Epithelial cell of proximal tubule (primary cell): ENCODE measurements around the gene UBR4. TPM values are rescaled to one million over a fixed set of nuclear protein-coding genes. Genes with fewer than 3 reads are reported as not detected.

Experiments
- DNase-seq: peaks from one replicate; pipeline ENCODE4 v3.0.0-alpha.2; 2011; ENCODE audit warnings: low read depth
- H3K4me3 ChIP-seq: 2 replicates; pipeline ENCODE4 v1.5.1; 2011; ENCODE audit warnings: low read depth, mild to moderate bottlenecking, low read length
- CTCF ChIP-seq: conservative IDR thresholded peaks from 2 replicates; pipeline ENCODE4 v1.5.1; 2012; ENCODE audit warnings: low read depth, mild to moderate bottlenecking, low read length
- total RNA-seq: library from RNA; depleted of rRNA; stranded (reverse); fragments of >200 nt; gene quantifications from 2 replicates; pipeline ENCODE4 v1.2.3, GENCODE V29; 2015

The UBR4 gene
- total RNA-seq, 1 donor from 2014 or later = 78.3 TPM

DNA sequence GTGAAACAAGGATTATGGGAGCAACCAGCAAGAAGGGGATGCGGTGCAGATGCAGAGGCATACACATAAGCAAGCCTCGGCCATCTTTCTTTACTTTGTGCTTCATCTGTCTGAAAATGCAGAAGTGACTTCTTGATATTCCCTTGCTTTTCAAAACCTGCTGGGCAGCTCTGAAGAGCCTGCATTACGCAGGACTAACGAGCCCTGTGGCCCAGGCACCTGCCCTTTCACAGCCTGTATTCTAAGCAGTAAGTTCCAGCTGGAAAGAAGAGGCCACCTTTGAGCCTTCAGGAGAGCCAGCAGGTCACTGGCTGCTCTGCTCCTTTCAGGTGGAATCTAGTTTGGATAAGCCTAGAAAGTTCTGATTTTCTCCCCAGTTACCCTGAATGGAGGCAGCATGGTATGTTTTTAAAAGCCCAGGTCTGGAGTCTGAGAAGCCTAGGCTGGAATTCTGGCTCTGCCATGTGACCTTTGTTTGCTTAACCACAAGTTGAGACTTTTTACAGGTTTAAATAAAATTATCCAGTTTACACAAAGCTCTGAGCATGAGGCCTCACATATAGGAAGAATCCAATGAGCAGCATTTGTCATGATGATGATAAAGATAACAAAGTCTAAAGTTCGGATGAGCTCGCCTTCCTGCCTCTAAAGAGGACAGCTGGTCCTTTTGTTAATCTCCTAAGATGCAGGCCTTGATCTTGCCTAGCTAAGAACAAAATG lies 122.9 kb downstream of the UBR4 start:
- TF ChIP-seq CTCF = no peak
- H3K4me3 ChIP-seq = no peak overlapping the region
- no peak for DNase-seq

- H3K4me3 ChIP-seq = no peak overlapping the region
- TF ChIP-seq CTCF = no peak
- DNase-seq = no peak
These were observed 123.7 kb downstream of the UBR4 start for GRCh38 chr1:19086176-19086875.

DNA sequence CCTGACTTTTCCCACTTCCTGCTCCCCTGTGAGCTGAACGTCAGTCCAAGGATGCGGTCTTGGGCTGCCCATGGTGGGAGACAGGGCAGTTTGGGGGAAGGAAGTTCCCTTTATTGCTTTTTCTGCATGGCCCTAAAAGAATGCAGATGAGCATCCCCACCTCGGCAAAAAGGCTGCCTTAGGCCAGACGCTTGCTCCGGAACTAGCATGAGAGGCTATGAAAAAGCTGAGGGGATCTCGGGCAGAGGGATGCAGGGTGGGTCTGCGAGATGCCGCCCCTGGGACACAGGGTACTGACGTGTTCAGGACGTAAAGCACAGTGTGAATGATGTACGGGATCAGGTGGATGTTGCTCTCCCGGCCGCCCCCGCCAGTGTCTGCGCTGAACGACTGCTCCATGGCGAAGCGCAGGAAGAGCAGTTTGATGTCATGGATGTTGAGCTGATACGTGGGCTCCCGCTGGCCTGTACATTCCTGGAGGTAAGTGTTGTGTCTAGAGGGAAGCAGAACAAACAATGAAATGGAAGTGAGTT lies 125.8 kb downstream of the UBR4 start:
- H3K4me3 ChIP-seq = no peak overlapping the region
- TF ChIP-seq CTCF = no peak
- no peak for DNase-seq

DNA sequence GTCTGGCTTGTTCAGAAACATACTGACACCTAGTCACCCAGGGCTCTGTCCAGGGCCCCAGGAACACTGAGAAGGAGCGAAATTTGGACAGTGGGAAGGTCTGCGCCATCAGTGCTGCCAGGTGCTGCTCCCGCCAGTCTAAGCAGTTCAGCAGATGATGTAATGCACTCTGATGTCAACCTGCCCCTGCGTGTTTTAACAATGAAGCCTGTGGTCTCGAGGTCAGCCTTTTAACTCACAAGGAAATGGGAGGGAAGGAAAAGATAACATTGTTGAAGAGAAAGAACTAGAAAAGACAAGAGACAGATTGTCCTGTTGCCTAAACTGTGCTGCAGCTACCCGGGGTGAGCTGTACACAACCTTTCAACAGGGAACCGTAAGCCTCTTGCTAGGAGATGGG lies 127.0 kb downstream of the UBR4 start:
- H3K4me3 ChIP-seq = no peak overlapping the region
- DNase-seq = no peak
- no peak for TF ChIP-seq CTCF

DNA sequence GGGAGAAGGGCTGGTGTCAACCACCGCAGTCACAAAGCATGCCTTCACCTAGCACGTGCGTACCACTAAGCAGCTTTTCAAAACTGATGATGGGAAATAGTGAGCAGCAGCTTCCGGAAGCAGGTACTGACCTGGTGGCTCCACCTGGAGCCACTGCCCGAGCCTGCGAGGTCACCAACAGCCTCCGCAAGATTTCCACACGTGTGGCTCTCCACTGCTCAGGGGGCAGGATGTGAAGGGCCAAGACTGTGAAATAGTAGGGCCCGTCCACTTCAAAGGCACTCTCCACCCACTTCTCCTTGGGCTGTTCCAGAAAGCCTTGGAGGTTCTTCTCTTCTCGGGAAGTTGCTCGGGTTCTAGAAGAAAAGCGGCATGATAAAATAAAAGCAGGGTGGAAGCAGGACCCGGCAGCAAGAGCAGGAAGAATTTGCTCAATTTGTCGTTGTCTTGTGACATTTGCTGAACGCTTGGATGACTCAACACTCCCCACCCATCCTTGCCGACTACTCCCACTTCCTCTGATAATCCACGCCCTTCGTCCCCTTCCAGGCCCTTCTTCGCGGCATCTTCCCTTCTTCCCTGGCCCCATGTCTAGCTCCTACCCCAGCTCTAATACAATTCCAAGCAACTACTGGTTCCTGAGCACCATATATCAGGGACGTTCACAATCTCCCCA lies 128.7 kb downstream of the UBR4 start:
- TF ChIP-seq CTCF = no peak
- no peak for DNase-seq
- H3K4me3 ChIP-seq = no peak overlapping the region

DNA sequence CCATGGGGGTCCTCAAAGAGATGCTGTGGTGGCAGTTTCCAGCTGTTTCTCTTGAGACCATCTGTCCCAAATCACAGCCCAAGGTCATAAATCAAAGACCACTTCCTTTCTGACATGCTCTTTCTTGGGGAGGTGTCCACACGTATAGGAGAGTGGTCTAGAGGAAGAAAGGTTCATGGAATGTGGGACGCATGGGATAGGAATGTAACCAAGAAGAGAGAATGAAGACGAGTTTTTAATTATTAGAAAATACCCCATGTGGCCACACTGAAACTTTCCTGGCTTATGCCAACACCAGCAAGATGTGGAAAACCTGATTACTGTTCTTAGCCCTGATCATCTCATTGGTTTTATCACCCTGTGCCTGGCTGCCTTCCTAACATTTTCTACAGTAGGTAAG lies 129.3 kb downstream of the UBR4 start:
- TF ChIP-seq CTCF = no peak
- no peak for DNase-seq
- no peak overlapping the region for H3K4me3 ChIP-seq
